ENCODE data around the gene FTCDNL1. TPM values are rescaled to one million over a fixed set of nuclear protein-coding genes. Genes with fewer than 3 reads are reported as not detected.

The FTCDNL1 gene
- total and polyA plus RNA-seq, 4 donors = 2.1 to 5.3 (median 4.1) TPM

DNA sequence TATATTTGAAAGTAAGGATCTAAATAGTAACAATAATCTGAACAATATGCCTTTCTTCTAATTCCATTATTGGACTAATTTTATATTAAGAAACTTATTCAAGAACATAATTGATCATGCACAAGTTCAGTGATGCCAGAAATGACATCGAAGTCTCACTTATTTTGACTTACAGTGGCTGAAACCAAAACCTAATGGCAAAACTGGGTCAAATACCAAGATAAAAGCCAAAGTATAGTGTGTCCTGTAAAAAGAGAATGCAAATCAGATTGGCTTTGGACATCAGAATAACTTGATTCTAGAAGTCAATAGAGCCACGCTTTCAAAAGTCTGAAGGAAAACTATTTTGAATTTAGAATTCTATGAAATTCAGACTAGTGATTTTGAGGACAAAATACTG lies 137.2 kb downstream of the FTCDNL1 start:
- H3K36me3 ChIP-seq (ENCODE audit: control insufficient read depth in 4 of 4, insufficient read depth in 3 of 4, low read depth in 1 of 4, low read length in 3 of 4) = no peaks in the 10 kb centered on the region
- TF ChIP-seq RAD21 (IDR thresholded peaks at IDR 0.05) = no peak
- TF ChIP-seq, protein P1, sequence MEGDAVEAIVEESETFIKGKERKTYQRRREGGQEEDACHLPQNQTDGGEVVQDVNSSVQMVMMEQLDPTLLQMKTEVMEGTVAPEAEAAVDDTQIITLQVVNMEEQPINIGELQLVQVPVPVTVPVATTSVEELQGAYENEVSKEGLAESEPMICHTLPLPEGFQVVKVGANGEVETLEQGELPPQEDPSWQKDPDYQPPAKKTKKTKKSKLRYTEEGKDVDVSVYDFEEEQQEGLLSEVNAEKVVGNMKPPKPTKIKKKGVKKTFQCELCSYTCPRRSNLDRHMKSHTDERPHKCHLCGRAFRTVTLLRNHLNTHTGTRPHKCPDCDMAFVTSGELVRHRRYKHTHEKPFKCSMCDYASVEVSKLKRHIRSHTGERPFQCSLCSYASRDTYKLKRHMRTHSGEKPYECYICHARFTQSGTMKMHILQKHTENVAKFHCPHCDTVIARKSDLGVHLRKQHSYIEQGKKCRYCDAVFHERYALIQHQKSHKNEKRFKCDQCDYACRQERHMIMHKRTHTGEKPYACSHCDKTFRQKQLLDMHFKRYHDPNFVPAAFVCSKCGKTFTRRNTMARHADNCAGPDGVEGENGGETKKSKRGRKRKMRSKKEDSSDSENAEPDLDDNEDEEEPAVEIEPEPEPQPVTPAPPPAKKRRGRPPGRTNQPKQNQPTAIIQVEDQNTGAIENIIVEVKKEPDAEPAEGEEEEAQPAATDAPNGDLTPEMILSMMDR (IDR thresholded peaks at IDR 0.05; ENCODE audit: low read depth, low read length, missing input control) = no peak
- TF ChIP-seq GABPA (IDR thresholded peaks at IDR 0.05 in 1 of 2, conservative IDR thresholded peaks at IDR 0.05 in 1 of 2) = no peak
- TF ChIP-seq, protein P2, sequence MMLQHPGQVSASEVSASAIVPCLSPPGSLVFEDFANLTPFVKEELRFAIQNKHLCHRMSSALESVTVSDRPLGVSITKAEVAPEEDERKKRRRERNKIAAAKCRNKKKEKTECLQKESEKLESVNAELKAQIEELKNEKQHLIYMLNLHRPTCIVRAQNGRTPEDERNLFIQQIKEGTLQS (IDR thresholded peaks at IDR 0.05) = no peak
- TF ChIP-seq TAF1 (conservative IDR thresholded peaks at IDR 0.05) = no peak
- TF ChIP-seq HNF4A (conservative IDR thresholded peaks at IDR 0.05) = no peak
- no peak for TF ChIP-seq JUND (IDR thresholded peaks at IDR 0.05)
- TF ChIP-seq EGR1 (IDR thresholded peaks at IDR 0.05; ENCODE audit: low read depth in 2 of 2) = no peak
- TF ChIP-seq, protein P3, sequence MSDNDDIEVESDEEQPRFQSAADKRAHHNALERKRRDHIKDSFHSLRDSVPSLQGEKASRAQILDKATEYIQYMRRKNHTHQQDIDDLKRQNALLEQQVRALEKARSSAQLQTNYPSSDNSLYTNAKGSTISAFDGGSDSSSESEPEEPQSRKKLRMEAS (IDR thresholded peaks at IDR 0.05) = no peak
- TF ChIP-seq RXRA (IDR thresholded peaks at IDR 0.05) = no peak
- TF ChIP-seq NR2F2 (IDR thresholded peaks at IDR 0.05) = no peak
- TF ChIP-seq, protein P4, sequence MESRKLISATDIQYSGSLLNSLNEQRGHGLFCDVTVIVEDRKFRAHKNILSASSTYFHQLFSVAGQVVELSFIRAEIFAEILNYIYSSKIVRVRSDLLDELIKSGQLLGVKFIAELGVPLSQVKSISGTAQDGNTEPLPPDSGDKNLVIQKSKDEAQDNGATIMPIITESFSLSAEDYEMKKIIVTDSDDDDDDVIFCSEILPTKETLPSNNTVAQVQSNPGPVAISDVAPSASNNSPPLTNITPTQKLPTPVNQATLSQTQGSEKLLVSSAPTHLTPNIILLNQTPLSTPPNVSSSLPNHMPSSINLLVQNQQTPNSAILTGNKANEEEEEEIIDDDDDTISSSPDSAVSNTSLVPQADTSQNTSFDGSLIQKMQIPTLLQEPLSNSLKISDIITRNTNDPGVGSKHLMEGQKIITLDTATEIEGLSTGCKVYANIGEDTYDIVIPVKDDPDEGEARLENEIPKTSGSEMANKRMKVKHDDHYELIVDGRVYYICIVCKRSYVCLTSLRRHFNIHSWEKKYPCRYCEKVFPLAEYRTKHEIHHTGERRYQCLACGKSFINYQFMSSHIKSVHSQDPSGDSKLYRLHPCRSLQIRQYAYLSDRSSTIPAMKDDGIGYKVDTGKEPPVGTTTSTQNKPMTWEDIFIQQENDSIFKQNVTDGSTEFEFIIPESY (IDR thresholded peaks at IDR 0.05) = no peak
- TF ChIP-seq, protein P5, sequence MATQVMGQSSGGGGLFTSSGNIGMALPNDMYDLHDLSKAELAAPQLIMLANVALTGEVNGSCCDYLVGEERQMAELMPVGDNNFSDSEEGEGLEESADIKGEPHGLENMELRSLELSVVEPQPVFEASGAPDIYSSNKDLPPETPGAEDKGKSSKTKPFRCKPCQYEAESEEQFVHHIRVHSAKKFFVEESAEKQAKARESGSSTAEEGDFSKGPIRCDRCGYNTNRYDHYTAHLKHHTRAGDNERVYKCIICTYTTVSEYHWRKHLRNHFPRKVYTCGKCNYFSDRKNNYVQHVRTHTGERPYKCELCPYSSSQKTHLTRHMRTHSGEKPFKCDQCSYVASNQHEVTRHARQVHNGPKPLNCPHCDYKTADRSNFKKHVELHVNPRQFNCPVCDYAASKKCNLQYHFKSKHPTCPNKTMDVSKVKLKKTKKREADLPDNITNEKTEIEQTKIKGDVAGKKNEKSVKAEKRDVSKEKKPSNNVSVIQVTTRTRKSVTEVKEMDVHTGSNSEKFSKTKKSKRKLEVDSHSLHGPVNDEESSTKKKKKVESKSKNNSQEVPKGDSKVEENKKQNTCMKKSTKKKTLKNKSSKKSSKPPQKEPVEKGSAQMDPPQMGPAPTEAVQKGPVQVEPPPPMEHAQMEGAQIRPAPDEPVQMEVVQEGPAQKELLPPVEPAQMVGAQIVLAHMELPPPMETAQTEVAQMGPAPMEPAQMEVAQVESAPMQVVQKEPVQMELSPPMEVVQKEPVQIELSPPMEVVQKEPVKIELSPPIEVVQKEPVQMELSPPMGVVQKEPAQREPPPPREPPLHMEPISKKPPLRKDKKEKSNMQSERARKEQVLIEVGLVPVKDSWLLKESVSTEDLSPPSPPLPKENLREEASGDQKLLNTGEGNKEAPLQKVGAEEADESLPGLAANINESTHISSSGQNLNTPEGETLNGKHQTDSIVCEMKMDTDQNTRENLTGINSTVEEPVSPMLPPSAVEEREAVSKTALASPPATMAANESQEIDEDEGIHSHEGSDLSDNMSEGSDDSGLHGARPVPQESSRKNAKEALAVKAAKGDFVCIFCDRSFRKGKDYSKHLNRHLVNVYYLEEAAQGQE (IDR thresholded peaks at IDR 0.05) = no peak
- no peak for TF ChIP-seq HNF4G (IDR thresholded peaks at IDR 0.05)
- no peak for TF ChIP-seq FOXA1 (IDR thresholded peaks at IDR 0.05)
- TF ChIP-seq FOXA2 (IDR thresholded peaks at IDR 0.05) = no peak
- no peaks in the 10 kb centered on the region for H3K9me3 ChIP-seq (ENCODE audit: control insufficient read depth in 4 of 4, low read length in 3 of 4)
- no peaks in the 10 kb centered on the region for H3K27me3 ChIP-seq (ENCODE audit: control insufficient read depth in 4 of 4, insufficient read depth in 4 of 4, low read length in 3 of 4)
- H3K27ac ChIP-seq (ENCODE audit: low read depth in 1 of 2, low read length in 2 of 2) = no peak overlapping the region
- no peak overlapping the region for H3K4me3 ChIP-seq (ENCODE audit: low read depth in 1 of 3, low read length in 3 of 3)
- no peak overlapping the region for H3K9ac ChIP-seq (ENCODE audit: low read depth in 1 of 2, low read length in 2 of 2)
- WGBS = 47% methylated on average over 2 of the region's 2 CpGs
- H3K4me1 ChIP-seq (ENCODE audit: control insufficient read depth in 4 of 4, insufficient read depth in 4 of 4, low read length in 3 of 4) = no peaks in the 10 kb centered on the region
- no peak for DNase-seq (ENCODE audit: low spot score)

DNA sequence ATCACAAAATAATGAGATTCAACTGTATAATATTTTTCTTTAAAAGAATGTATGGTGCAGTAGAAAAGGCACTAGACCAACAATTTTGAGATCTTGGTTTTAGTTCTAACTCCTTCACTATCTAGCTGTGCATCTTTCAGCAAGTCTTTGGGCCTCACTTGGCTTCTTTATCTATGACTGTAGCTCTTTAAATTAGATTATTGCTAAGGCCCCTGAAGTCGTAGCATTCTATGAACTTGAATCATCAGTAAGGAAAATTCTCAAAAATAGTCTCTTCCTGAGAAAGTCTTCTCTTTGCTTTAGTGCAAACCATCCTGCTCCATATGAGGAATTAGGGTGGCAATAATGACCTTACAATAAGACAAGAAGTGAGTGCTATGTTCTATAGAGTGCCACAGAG lies 140.4 kb downstream of the FTCDNL1 start:
- no peak for TF ChIP-seq HNF4A (conservative IDR thresholded peaks at IDR 0.05)
- TF ChIP-seq, protein P4 (IDR thresholded peaks at IDR 0.05) = no peak
- TF ChIP-seq FOXA2 (IDR thresholded peaks at IDR 0.05) = no peak
- TF ChIP-seq, protein P1 (IDR thresholded peaks at IDR 0.05; ENCODE audit: low read depth, low read length, missing input control) = no peak
- no peak for TF ChIP-seq HNF4G (IDR thresholded peaks at IDR 0.05)
- TF ChIP-seq, protein P3 (IDR thresholded peaks at IDR 0.05) = no peak
- no peak for TF ChIP-seq GABPA (IDR thresholded peaks at IDR 0.05 in 1 of 2, conservative IDR thresholded peaks at IDR 0.05 in 1 of 2)
- no peak for TF ChIP-seq TAF1 (conservative IDR thresholded peaks at IDR 0.05)
- no peak for TF ChIP-seq RXRA (IDR thresholded peaks at IDR 0.05)
- no peak for TF ChIP-seq YY1 (IDR thresholded peaks at IDR 0.05)
- TF ChIP-seq SP1 (IDR thresholded peaks at IDR 0.05) = no peak
- TF ChIP-seq, protein P2 (IDR thresholded peaks at IDR 0.05) = no peak
- no peaks in the 10 kb centered on the region for H3K27me3 ChIP-seq (ENCODE audit: control insufficient read depth in 4 of 4, insufficient read depth in 4 of 4, low read length in 3 of 4)
- 95% methylated on average over 1 of the region's 1 CpG for WGBS
- H3K27ac ChIP-seq (ENCODE audit: low read depth in 1 of 2, low read length in 2 of 2) = no peak overlapping the region
- no peaks in the 10 kb centered on the region for H3K4me1 ChIP-seq (ENCODE audit: control insufficient read depth in 4 of 4, insufficient read depth in 4 of 4, low read length in 3 of 4)
- no peaks in the 10 kb centered on the region for H3K36me3 ChIP-seq (ENCODE audit: control insufficient read depth in 4 of 4, insufficient read depth in 3 of 4, low read depth in 1 of 4, low read length in 3 of 4)
- H3K4me3 ChIP-seq (ENCODE audit: low read depth in 1 of 3, low read length in 3 of 3) = no peak overlapping the region
- no peak for DNase-seq (ENCODE audit: low spot score)
- H3K9ac ChIP-seq (ENCODE audit: low read depth in 1 of 2, low read length in 2 of 2) = no peak overlapping the region
- H3K9me3 ChIP-seq (ENCODE audit: control insufficient read depth in 4 of 4, low read length in 3 of 4) = no peaks in the 10 kb centered on the region

Data from liver (tissue), 9 donors.